ES-I3 (cell line): Measurements from ENCODE around the gene EML6.

Experiments
- H3K36me3 ChIP-seq: 2 replicates; pipeline ENCODE4 v1.6.1; 2013; ENCODE audit warnings: mild to moderate bottlenecking, low read length, control low read depth, moderate library complexity; ENCODE audit not compliant: insufficient read depth
- H3K4me1 ChIP-seq: 2 replicates; pipeline ENCODE4 v1.6.1; 2013; ENCODE audit warnings: mild to moderate bottlenecking, control low read depth, low read length; ENCODE audit not compliant: insufficient read depth
- H3K9ac ChIP-seq: 2 replicates; pipeline ENCODE4 v1.6.1; 2013; ENCODE audit warnings: low read depth, mild to moderate bottlenecking, low read length, moderate library complexity
- H3K9me3 ChIP-seq: 2 replicates; pipeline ENCODE4 v1.6.1; 2013; ENCODE audit warnings: mild to moderate bottlenecking, low read length, moderate library complexity; ENCODE audit not compliant: control insufficient read depth, insufficient read depth

Gene EML6

GRCh38 chr2:54755641-54756326, 32.3 kb downstream of the EML6 start:
- Histone ChIP-seq H3K36me3 (no peaks in the 10 kb centered on the region), H3K9ac (no peak overlapping the region), H3K9me3 (no peaks in the 10 kb centered on the region), H3K4me1 (peaks cover 12% of the 10 kb centered on the region; the same call in 1 of the 2 replicates)

GRCh38 chr2:54757500-54757899, 34.0 kb downstream of the EML6 start:
- peaks cover 12% of the 10 kb centered on the region; the same call in 1 of the 2 replicates for H3K4me1 ChIP-seq
- H3K36me3 ChIP-seq, result no peaks in the 10 kb centered on the region
- H3K9me3 ChIP-seq, result no peaks in the 10 kb centered on the region
- no peak overlapping the region for H3K9ac ChIP-seq

- Histone ChIP-seq H3K9ac (no peak overlapping the region), H3K9me3 (no peaks in the 10 kb centered on the region), H3K4me1 (peaks cover 12% of the 10 kb centered on the region; the same call in 1 of the 2 replicates), H3K36me3 (no peaks in the 10 kb centered on the region)
Observed at GRCh38 chr2:54758951-54759350, 35.5 kb downstream of the EML6 start.

- no peaks in the 10 kb centered on the region for H3K9me3 ChIP-seq
- H3K9ac ChIP-seq, result no peak overlapping the region
- H3K36me3 ChIP-seq, result no peaks in the 10 kb centered on the region
- peaks cover 12% of the 10 kb centered on the region; the same call in 1 of the 2 replicates for H3K4me1 ChIP-seq
Observed at GRCh38 chr2:54760310-54760709, 36.8 kb downstream of the EML6 start.

GRCh38 chr2:54763636-54764291, 40.3 kb downstream of the EML6 start:
- no peaks in the 10 kb centered on the region for H3K36me3 ChIP-seq
- H3K4me1 ChIP-seq, result no peaks in the 10 kb centered on the region
- H3K9me3 ChIP-seq, result no peaks in the 10 kb centered on the region
- no peak overlapping the region for H3K9ac ChIP-seq

GRCh38 chr2:54767921-54768320, 44.5 kb downstream of the EML6 start:
- Histone ChIP-seq H3K9me3 (no peaks in the 10 kb centered on the region), H3K9ac (no peak overlapping the region), H3K36me3 (no peaks in the 10 kb centered on the region), H3K4me1 (no peaks in the 10 kb centered on the region)

GRCh38 chr2:54768772-54769428, 45.4 kb downstream of the EML6 start:
- H3K36me3 ChIP-seq, result no peaks in the 10 kb centered on the region
- no peak overlapping the region for H3K9ac ChIP-seq
- no peaks in the 10 kb centered on the region for H3K9me3 ChIP-seq
- no peaks in the 10 kb centered on the region for H3K4me1 ChIP-seq

- Histone ChIP-seq H3K9ac (no peak overlapping the region), H3K4me1 (no peaks in the 10 kb centered on the region), H3K36me3 (no peaks in the 10 kb centered on the region), H3K9me3 (peaks cover 1% of the 10 kb centered on the region; the same call in 1 of the 2 replicates)
Observed at GRCh38 chr2:54770211-54770610, 46.7 kb downstream of the EML6 start.

- no peak overlapping the region for H3K9ac ChIP-seq
- H3K9me3 ChIP-seq, result peaks cover 5% of the 10 kb centered on the region
- H3K36me3 ChIP-seq, result no peaks in the 10 kb centered on the region
- no peaks in the 10 kb centered on the region for H3K4me1 ChIP-seq
Observed at GRCh38 chr2:54770676-54771075, 47.2 kb downstream of the EML6 start.

GRCh38 chr2:54771166-54771885, 47.9 kb downstream of the EML6 start:
- H3K4me1 ChIP-seq, result no peaks in the 10 kb centered on the region
- H3K9ac ChIP-seq, result no peak overlapping the region
- peaks cover 5% of the 10 kb centered on the region for H3K9me3 ChIP-seq
- no peaks in the 10 kb centered on the region for H3K36me3 ChIP-seq

GRCh38 chr2:54772110-54772509, 48.6 kb downstream of the EML6 start:
- no peak overlapping the region for H3K9ac ChIP-seq
- no peaks in the 10 kb centered on the region for H3K36me3 ChIP-seq
- peaks cover 5% of the 10 kb centered on the region for H3K9me3 ChIP-seq
- no peaks in the 10 kb centered on the region for H3K4me1 ChIP-seq

- Histone ChIP-seq H3K4me1 (no peaks in the 10 kb centered on the region), H3K9ac (no peak overlapping the region), H3K9me3 (peaks cover 5% of the 10 kb centered on the region), H3K36me3 (no peaks in the 10 kb centered on the region)
Observed at GRCh38 chr2:54772531-54772930, 49.1 kb downstream of the EML6 start.

- Histone ChIP-seq H3K9ac (no peak overlapping the region), H3K9me3 (peaks cover 5% of the 10 kb centered on the region), H3K36me3 (no peaks in the 10 kb centered on the region), H3K4me1 (no peaks in the 10 kb centered on the region)
Observed at GRCh38 chr2:54773233-54773632, 49.8 kb downstream of the EML6 start.

- Histone ChIP-seq H3K36me3 (no peaks in the 10 kb centered on the region), H3K9me3 (peaks cover 5% of the 10 kb centered on the region), H3K4me1 (no peaks in the 10 kb centered on the region), H3K9ac (no peak overlapping the region)
Observed at GRCh38 chr2:54773838-54774237, 50.4 kb downstream of the EML6 start.
